HEK293 (cell line): Measurements from ENCODE around the gene RPS15.

Experiments
- CTCF ChIP-seq: fragments of 450-650 bp; formaldehyde crosslinking; IDR thresholded peaks from 2 replicates; pipeline ENCODE4 v1.5.1; 2016; ENCODE audit warnings: missing biosample characterization, missing genetic modification characterization
- PRDM4 ChIP-seq: fragments of 450-650 bp; formaldehyde crosslinking; IDR thresholded peaks from 2 replicates; pipeline ENCODE4 v1.5.1; 2017; ENCODE audit warnings: missing biosample characterization, missing genetic modification characterization
- SP2 ChIP-seq: fragments of 450-650 bp; formaldehyde crosslinking; IDR thresholded peaks from 2 replicates; pipeline ENCODE4 v1.5.1; 2016; ENCODE audit warnings: missing biosample characterization, missing genetic modification characterization
- ZNF830 ChIP-seq: fragments of 450-650 bp; IDR thresholded peaks from 2 replicates; pipeline ENCODE4 v1.5.0; 2018; ENCODE audit warnings: missing biosample characterization, missing genetic modification characterization, low read depth, mild to moderate bottlenecking, moderate library complexity

GRCh38 chr19:1392939-1393530, 45.2 kb upstream of the RPS15 start:
- TF ChIP-seq ZNF830 (tag by site-specific recombination) (no peak), CTCF (tag by site-specific recombination) (no peak), PRDM4 (tag by site-specific recombination) (no peak), SP2 (tag by site-specific recombination) (no peak)
